GM19467 (cell line): ENCODE results near the gene SEC24D.

Experiments used
- ATAC-seq: cut with Tn5 transposase; IDR thresholded peaks from one replicate; pipeline ENCODE4 v1.9.1; 2021; ENCODE audit warnings: mild to moderate bottlenecking, moderate library complexity; ENCODE audit not compliant: unreplicated experiment

The SEC24D gene

GRCh38 chr4:118723369-118723768 lies 112.6 kb downstream of the SEC24D start:
- ATAC-seq: no peak

GRCh38 chr4:118721752-118722151 lies 114.2 kb downstream of the SEC24D start:
- no peak for ATAC-seq

DNA sequence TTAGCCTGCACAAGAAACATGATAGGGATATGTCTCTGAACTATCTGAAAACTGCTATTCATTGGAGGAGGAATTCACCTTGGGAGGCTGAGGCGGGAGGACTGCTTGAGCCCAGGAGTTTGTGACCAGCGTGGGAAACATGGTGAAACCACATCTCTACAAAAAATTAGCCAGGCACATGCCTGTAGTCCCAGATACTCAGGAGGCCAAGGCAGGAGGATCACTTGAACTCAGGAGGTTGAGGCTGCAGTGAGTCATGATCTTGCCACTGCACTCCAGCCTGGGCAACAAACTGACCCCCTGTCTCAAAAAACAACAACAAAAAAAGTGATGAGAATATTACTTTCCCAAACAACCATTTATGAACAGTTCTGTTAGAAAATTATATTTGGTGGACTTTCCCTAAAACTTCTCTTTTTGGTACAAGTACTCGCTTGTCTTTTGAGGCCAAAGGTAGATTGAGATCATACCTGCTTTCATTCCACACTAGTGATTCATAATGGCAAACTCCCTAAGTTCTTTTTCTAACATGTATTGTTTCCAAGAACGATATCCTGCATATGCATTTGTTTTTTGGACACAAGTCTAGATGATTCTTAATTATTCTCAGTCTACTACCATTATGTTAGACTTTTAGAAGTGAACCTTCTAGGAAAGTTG lies 117.3 kb downstream of the SEC24D start:
- ATAC-seq: no peak

GRCh38 chr4:118716304-118716703 lies 119.6 kb downstream of the SEC24D start:
- ATAC-seq: no peak

DNA sequence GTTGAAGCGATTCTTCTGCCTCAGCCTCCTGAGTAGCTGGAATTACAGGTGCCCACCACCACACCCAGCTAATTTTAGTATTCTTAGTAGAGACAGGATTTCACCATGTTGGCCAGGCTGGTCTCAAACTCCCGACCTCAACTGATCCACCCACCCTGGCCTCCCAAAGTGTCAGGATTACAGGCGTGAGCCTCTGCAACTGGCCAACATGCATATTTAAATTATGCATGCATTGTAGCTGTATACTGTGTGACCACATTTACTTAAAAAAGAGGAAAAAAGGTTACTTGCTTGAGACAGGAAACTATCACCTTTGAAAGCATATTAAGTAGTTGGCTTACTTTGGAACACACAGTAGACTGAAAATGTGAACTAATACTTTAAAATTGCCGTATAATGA lies 121.2 kb downstream of the SEC24D start:
- ATAC-seq: no peak

GRCh38 chr4:118712872-118713271 lies 123.1 kb downstream of the SEC24D start:
- ATAC-seq: no peak

DNA sequence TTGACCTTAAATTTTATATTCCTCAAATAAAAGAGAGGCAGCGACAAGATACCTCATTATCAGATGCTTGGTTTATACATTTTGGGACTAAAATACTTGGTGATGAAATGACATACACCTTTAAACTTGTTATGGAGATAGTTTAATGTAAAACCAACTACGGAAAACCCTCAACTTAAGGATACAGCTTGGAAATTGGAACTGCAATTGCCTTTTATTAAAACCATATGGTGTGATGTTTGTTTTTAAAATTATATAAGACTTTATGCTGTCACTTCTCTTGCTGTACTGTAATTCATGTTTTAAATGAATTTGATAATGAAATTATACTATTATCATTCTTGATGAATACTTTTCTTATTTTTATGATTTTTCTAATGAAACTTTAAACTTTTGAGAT lies 124.9 kb downstream of the SEC24D start:
- ATAC-seq: no peak

GRCh38 chr4:118703118-118703517 lies 132.8 kb downstream of the SEC24D start:
- ATAC-seq: no peak

- ATAC-seq: peak; percentile 99
Measured at GRCh38 chr4:118684873-118685811, 150.8 kb downstream of the SEC24D start, which contains the start of gene METTL14. TSS of gene METTL14 (plus strand) at chr4:118685392. CDS start at chr4:118685535, 143 bp downstream.

- ATAC-seq: no peak
Measured at GRCh38 chr4:118683513-118683912, 152.4 kb downstream of the SEC24D start.

- ATAC-seq: no peak
Measured at GRCh38 chr4:118682928-118683327, 153.0 kb downstream of the SEC24D start.

DNA sequence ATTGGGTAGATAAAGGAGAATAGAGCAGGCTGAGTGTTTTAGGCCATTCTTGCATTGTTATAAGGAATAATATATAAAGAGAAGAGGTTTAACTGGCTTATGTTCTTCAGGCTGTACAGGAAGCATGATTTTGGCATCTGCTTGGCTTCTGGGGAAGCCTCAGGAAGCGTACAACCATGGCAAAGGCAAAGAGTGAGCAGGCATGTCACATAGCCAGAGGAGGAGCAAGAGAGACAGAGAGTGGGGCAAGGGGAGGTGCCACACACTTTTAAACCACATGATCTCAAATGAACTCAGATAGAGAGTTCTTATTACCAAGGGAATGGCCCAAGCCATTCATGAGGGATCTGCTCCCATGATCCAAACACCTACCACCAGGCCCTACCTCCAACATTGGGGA lies 155.1 kb downstream of the SEC24D start:
- no peak for ATAC-seq

- ATAC-seq: no peak
Measured at GRCh38 chr4:118676128-118676527, 159.8 kb downstream of the SEC24D start.
